MCF 10A (cell line): ENCODE measurements around the gene NRXN3. TPM values are rescaled to one million over a fixed set of nuclear protein-coding genes. Genes with fewer than 3 reads are reported as not detected.

Experiments used
- BruUV-seq: library from RNA; stranded (reverse); fragments of 400-500 nt; replicated peaks from 2 replicates; lab custom pipeline; 2021; lab: Mats Ljungman, UMichigan
- CTCF ChIA-PET: fragments of 300-600 bp; sonication (Branson Sonifier 250); formaldehyde crosslinking; extraction: SDS; loops from one replicate; lab custom pipeline; 2021; ENCODE audit warnings: antibody characterized with exemption, inconsistent platforms; lab: Yijun Ruan, JAX
- POLR2A ChIA-PET: fragments of 300-600, 350-650 bp; sonication (Branson Sonifier 250); formaldehyde crosslinking; extraction: SDS; loops from one replicate; lab custom pipeline; 2020; ENCODE audit warnings: antibody characterized with exemption, inconsistent platforms; lab: Yijun Ruan, JAX
- DNase-seq: peaks from one replicate; pipeline ENCODE4 v3.0.0-alpha.2; 2018; ENCODE audit not compliant: unreplicated experiment
- H3K27ac Mint-ChIP-seq: one replicate; pipeline ENCODE4 v1.8.0; 2022; ENCODE audit warnings: mild to moderate bottlenecking, low read depth, mixed read lengths; ENCODE audit not compliant: unreplicated experiment
- H3K27me3 Mint-ChIP-seq: one replicate; pipeline ENCODE4 v1.8.0; 2022; ENCODE audit warnings: mixed read lengths; ENCODE audit not compliant: insufficient read depth, unreplicated experiment
- H3K36me3 Mint-ChIP-seq: one replicate; pipeline ENCODE4 v1.8.0; 2022; ENCODE audit warnings: mild to moderate bottlenecking, moderate library complexity, mixed read lengths; ENCODE audit not compliant: insufficient read depth, unreplicated experiment
- H3K4me1 Mint-ChIP-seq: one replicate; pipeline ENCODE4 v1.8.0; 2022; ENCODE audit warnings: mixed read lengths; ENCODE audit not compliant: insufficient read depth, unreplicated experiment
- H3K4me3 Mint-ChIP-seq: one replicate; pipeline ENCODE4 v1.8.0; 2022; ENCODE audit warnings: mild to moderate bottlenecking, moderate library complexity, mixed read lengths; ENCODE audit not compliant: unreplicated experiment
- H3K9me3 Mint-ChIP-seq: one replicate; pipeline ENCODE4 v1.8.0; 2022; ENCODE audit warnings: mixed read lengths; ENCODE audit not compliant: unreplicated experiment
- intact Hi-C: fragments of 100-400 bp; cut with micrococcal nuclease; formaldehyde crosslinking; loops from 2 replicates; pipeline ENCODE4 v1.14.1; 2022
- total RNA-seq: library from RNA; stranded (reverse); gene quantifications from 2 replicates; pipeline ENCODE4 v1.2.3, GENCODE V29; 2022
- TF ChIP-seq, protein P1 (sequence below): fragments of 200-600 bp; IDR thresholded peaks from one replicate; pipeline ENCODE4 v1.8.0; 2022; ENCODE audit warnings: antibody characterized with exemption, mild to moderate bottlenecking; ENCODE audit not compliant: unreplicated experiment

The NRXN3 gene
- total RNA-seq, 1 experiment from 2014 or later = not detected

DNA sequence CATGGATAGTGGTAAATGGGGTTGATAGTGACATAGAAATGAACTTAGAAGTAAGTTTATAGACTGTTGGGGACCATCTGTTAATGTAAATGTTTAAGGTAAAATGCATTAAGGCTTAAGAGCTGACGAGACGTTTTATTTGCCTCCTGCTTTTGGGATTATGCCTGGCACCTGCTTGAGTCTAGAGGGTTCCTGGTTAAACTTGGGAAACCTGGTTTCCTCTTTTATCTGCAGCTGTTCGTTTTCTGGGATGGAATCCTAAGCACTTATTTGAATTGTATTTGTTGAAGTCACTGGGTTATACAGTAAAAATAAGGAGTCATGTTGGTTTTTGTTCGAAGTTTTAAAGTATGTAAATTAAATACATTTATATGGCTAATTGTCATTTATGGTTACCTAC is 914.7 kb downstream of the NRXN3 start:
- no peaks in the 10 kb centered on the region for H3K9me3 Mint-ChIP-seq
- no peaks in the 10 kb centered on the region for H3K4me1 Mint-ChIP-seq
- intact Hi-C loops = no loop called here
- ChIA-PET POLR2A (no interaction called here), CTCF (no interaction called here)
- no peaks in the 10 kb centered on the region for H3K36me3 Mint-ChIP-seq
- H3K27me3 Mint-ChIP-seq = no peaks in the 10 kb centered on the region
- H3K4me3 Mint-ChIP-seq = no peak overlapping the region
- DNase-seq = no peak
- TF ChIP-seq, protein P1, sequence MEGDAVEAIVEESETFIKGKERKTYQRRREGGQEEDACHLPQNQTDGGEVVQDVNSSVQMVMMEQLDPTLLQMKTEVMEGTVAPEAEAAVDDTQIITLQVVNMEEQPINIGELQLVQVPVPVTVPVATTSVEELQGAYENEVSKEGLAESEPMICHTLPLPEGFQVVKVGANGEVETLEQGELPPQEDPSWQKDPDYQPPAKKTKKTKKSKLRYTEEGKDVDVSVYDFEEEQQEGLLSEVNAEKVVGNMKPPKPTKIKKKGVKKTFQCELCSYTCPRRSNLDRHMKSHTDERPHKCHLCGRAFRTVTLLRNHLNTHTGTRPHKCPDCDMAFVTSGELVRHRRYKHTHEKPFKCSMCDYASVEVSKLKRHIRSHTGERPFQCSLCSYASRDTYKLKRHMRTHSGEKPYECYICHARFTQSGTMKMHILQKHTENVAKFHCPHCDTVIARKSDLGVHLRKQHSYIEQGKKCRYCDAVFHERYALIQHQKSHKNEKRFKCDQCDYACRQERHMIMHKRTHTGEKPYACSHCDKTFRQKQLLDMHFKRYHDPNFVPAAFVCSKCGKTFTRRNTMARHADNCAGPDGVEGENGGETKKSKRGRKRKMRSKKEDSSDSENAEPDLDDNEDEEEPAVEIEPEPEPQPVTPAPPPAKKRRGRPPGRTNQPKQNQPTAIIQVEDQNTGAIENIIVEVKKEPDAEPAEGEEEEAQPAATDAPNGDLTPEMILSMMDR = no peak
- BruUV-seq = no TSS peak
- H3K27ac Mint-ChIP-seq = no peak overlapping the region

DNA sequence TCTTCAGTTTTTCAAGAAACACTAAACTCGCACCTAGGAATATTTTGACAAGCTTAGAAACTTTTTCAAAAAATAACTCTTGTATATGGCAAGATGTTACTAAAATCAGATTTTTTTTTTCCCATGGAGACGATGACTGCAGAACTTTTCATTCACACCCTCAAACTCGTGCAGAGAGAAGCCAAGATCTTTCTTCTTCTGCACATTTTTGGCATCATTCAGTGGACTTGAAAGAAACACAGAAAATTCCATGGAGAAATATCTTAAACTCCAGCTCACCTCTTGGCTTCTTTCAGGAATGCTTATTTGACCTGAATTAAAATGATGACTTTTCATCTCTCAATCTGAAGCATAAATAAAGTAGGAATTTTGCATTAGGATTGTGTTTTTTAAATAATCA is 919.4 kb downstream of the NRXN3 start:
- Mint-ChIP-seq H3K4me3 (no peak overlapping the region), H3K4me1 (no peaks in the 10 kb centered on the region), H3K27me3 (no peaks in the 10 kb centered on the region), H3K27ac (no peak overlapping the region), H3K36me3 (no peaks in the 10 kb centered on the region), H3K9me3 (no peaks in the 10 kb centered on the region)
- TF ChIP-seq, protein P1 = no peak
- DNase-seq = no peak
- no TSS peak for BruUV-seq
- ChIA-PET CTCF (interaction anchor here (0.6 to 0.7 kb wide), 2 partner anchors 120 to 575 kb away, joined by 3 read pairs; no protein-coding TSS in a partner anchor), POLR2A (no interaction called here)
- intact Hi-C loops = no loop called here

DNA sequence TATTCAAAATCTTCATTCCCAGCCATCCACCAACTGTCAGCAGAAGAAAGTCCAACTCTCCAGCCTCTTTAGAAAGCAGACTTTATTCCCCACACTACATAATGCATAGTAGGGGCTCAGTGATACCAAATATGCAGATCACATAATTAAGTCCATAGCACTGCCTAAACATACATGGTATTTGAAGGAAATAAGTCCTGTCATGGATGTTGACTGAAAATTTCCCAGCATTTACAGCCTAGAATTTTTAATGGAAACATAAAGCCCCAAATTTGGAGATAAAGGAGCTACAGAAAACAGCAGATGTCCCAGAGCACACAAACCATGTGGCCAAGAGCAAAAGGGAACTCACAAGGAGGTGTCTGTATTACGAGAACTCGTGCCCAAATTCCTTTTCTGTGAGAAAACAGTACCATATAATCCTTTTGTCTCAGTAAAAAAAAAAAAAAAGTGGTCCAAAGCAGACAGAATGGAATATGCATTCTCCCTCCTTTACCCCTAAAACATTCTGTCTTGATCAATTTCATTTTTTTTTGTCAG is 920.5 kb downstream of the NRXN3 start:
- H3K4me1 Mint-ChIP-seq = no peaks in the 10 kb centered on the region
- H3K27ac Mint-ChIP-seq = no peak overlapping the region
- no peaks in the 10 kb centered on the region for H3K9me3 Mint-ChIP-seq
- no peak overlapping the region for H3K4me3 Mint-ChIP-seq
- intact Hi-C loops = no loop called here
- BruUV-seq = no TSS peak
- no peaks in the 10 kb centered on the region for H3K36me3 Mint-ChIP-seq
- no peaks in the 10 kb centered on the region for H3K27me3 Mint-ChIP-seq
- DNase-seq = no peak
- TF ChIP-seq, protein P1 = no peak
- ChIA-PET CTCF (interaction anchor here (0.6 kb wide), 1 partner anchor 29 kb away, joined by 4 read pairs; no protein-coding TSS in a partner anchor), POLR2A (interaction anchor here (0.7 to 0.9 kb wide), 2 partner anchors 202 to 585 kb away, joined by 3 to 4 read pairs; no protein-coding TSS in a partner anchor)

DNA sequence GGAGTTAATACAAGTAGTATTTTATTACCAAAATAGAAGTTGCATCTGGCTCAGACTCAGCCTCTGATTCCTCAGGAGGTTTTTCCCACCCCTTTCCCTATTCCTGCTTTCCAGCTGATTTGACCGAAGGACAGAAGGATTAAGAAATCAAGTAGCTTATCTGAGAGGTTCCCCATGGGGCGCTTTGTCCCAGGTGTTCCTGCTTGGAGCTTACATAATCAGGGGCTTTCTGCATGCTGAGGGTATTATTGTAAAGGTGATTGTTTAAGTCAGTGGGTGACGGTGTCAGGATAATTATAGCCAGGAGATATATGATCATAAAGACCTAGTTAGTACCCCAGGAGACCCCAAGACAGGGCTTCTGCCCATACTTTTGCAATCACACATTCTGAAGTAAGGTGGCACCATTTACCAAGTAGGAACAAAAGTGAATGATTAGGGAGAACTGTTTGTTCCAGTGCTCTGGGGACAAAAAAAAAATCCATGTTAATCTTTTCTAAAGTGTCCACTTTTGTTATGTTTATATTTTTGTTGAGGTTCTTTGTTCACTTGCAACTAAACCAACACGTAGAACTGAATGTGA is 921.3 kb downstream of the NRXN3 start:
- intact Hi-C loops = no loop called here
- TF ChIP-seq, protein P1 = no peak
- POLR2A ChIA-PET = interaction anchor here (0.7 to 0.9 kb wide), 2 partner anchors 202 to 584 kb away, joined by 3 to 4 read pairs; no protein-coding TSS in a partner anchor
- DNase-seq = no peak
- Mint-ChIP-seq H3K4me3 (no peak overlapping the region), H3K27ac (no peak overlapping the region), H3K4me1 (no peaks in the 10 kb centered on the region), H3K36me3 (no peaks in the 10 kb centered on the region), H3K9me3 (no peaks in the 10 kb centered on the region), H3K27me3 (no peaks in the 10 kb centered on the region)
- no TSS peak for BruUV-seq
- CTCF ChIA-PET = interaction anchor here (0.6 kb wide), 1 partner anchor 28 kb away, joined by 4 read pairs; no protein-coding TSS in a partner anchor
